Endothelial cell of umbilical vein (primary cell): ENCODE measurements around the gene CHCHD3. TPM values are rescaled to one million over a fixed set of nuclear protein-coding genes. Genes with fewer than 3 reads are reported as not detected.

Experiments
- BruUV-seq: library from RNA; stranded (reverse); fragments of 400-500 nt; replicated peaks from 2 replicates; lab custom pipeline; 2021; lab: Mats Ljungman, UMichigan
- CTCF ChIA-PET: fragments of 300-600, 350-600 bp; sonication (Branson Sonifier 250); formaldehyde crosslinking; loops from one replicate; lab custom pipeline; 2021; ENCODE audit warnings: antibody characterized with exemption, inconsistent platforms; lab: Charles Lee
- POLR2A ChIA-PET: fragments of 300-600, 350-600 bp; sonication (Branson Sonifier 250); formaldehyde crosslinking; loops from one replicate; lab custom pipeline; 2021; ENCODE audit warnings: antibody characterized with exemption, inconsistent platforms; lab: Charles Lee
- DNase-seq: peaks from one replicate; pipeline ENCODE4 v3.0.0-alpha.2; 2011; ENCODE audit warnings: low read depth, low spot score
- FAIRE-seq: peaks from 2 replicates; lab custom pipeline; 2011; peaks lifted over from hg19 to GRCh38; lab: Jason Lieb, UNC
- H2AFZ ChIP-seq: 2 replicates; pipeline ENCODE4 v1.6.0; 2012; ENCODE audit warnings: low read depth, low read length, control low read depth, inconsistent platforms
- H3K27ac ChIP-seq: 2 replicates; pipeline ENCODE4 v1.5.1; 2011; ENCODE audit warnings: low read depth, mild to moderate bottlenecking, control low read depth, low read length, moderate library complexity; ENCODE audit not compliant: insufficient read depth
- H3K27me3 ChIP-seq, 2 experiments: 2 replicates each; pipeline versions ENCODE4 v1.6.0 to v1.6.1; 2011; ENCODE audit warnings: low read length in 2 of 2, mixed read lengths in 1 of 2; ENCODE audit not compliant: control insufficient read depth in 2 of 2, insufficient read depth in 2 of 2
- H3K36me3 ChIP-seq, 2 experiments: 2 replicates in 1 of 2; 3 replicates in 1 of 2; pipeline ENCODE4 v1.5.1; 2011; ENCODE audit warnings: low read length in 2 of 2, mild to moderate bottlenecking in 1 of 2, moderate library complexity in 1 of 2; ENCODE audit not compliant: control insufficient read depth in 2 of 2, insufficient read depth in 2 of 2; ENCODE audit errors: extremely low read depth in 1 of 2
- H3K4me1 ChIP-seq: 3 replicates; pipeline ENCODE4 v1.5.1; 2011; ENCODE audit warnings: mild to moderate bottlenecking, low read length; ENCODE audit not compliant: control insufficient read depth, insufficient read depth; ENCODE audit errors: extremely low read depth
- H3K4me2 ChIP-seq: 2 replicates; pipeline ENCODE4 v1.6.1; 2011; ENCODE audit warnings: low read length, control low read depth, mixed read lengths; ENCODE audit not compliant: insufficient read depth
- H3K4me3 ChIP-seq, 3 experiments: fragments of 200-600 bp in 1 of 3; sonication (generic), shearing (Covaris generic) in 1 of 3; replicated peaks in 1 of 3; 2 replicates each; pipeline ENCODE4 v1.5.1; 2011 to 2016; ENCODE audit warnings: control low read depth in 3 of 3, low read length in 3 of 3, mild to moderate bottlenecking in 2 of 3, inconsistent platforms in 1 of 3, low read depth in 1 of 3, moderate library complexity in 1 of 3; ENCODE audit not compliant: insufficient read depth in 1 of 3
- H3K79me2 ChIP-seq: 2 replicates; pipeline ENCODE4 v1.6.0; 2012; ENCODE audit warnings: low read length, inconsistent platforms; ENCODE audit not compliant: control insufficient read depth, insufficient read depth
- H3K9ac ChIP-seq: replicated peaks from 2 replicates; pipeline ENCODE3; 2011; ENCODE audit warnings: low read length, control low read depth; ENCODE audit not compliant: insufficient read depth; ENCODE audit errors: extremely low read depth
- H3K9me1 ChIP-seq: replicated peaks from 3 replicates; pipeline ENCODE4 v1.6.0; 2011; ENCODE audit warnings: mild to moderate bottlenecking, low read length; ENCODE audit not compliant: control insufficient read depth, insufficient read depth; ENCODE audit errors: extremely low read depth
- H3K9me3 ChIP-seq: replicated peaks from 2 replicates; pipeline ENCODE4 v1.5.1; 2012; ENCODE audit warnings: low read length, inconsistent platforms; ENCODE audit not compliant: control insufficient read depth, insufficient read depth
- H4K20me1 ChIP-seq: replicated peaks from 2 replicates; pipeline ENCODE3; 2011; ENCODE audit warnings: mild to moderate bottlenecking, low read length; ENCODE audit not compliant: control insufficient read depth, insufficient read depth; ENCODE audit errors: extremely low read depth
- EZH2 ChIP-seq: IDR thresholded peaks from 2 replicates; pipeline ENCODE4 v1.6.1; 2012; ENCODE audit warnings: borderline replicate concordance, low read depth, mild to moderate bottlenecking, moderate library complexity, low read length, inconsistent platforms; ENCODE audit not compliant: severe bottlenecking
- FOS ChIP-seq: IDR thresholded peaks from 2 replicates; pipeline ENCODE4 v1.6.1; 2011; ENCODE audit warnings: mild to moderate bottlenecking, low read length, moderate library complexity, borderline replicate concordance; ENCODE audit not compliant: insufficient read depth
- GATA2 ChIP-seq: IDR thresholded peaks from 2 replicates; pipeline ENCODE4 v1.7.0; 2011; ENCODE audit warnings: low read depth, mild to moderate bottlenecking, moderate library complexity, mixed read lengths, low read length; ENCODE audit not compliant: insufficient read length, insufficient read depth
- JUN ChIP-seq: IDR thresholded peaks from 2 replicates; pipeline ENCODE4 v1.6.1; 2011; ENCODE audit warnings: borderline replicate concordance, low read depth; ENCODE audit not compliant: insufficient read length, insufficient read depth
- MAX ChIP-seq: IDR thresholded peaks from 2 replicates; pipeline ENCODE4 v1.6.1; 2011; ENCODE audit not compliant: insufficient read depth, insufficient read length
- MYC ChIP-seq: IDR thresholded peaks from one replicate; pipeline ENCODE4 v1.6.1; 2011; ENCODE audit warnings: mild to moderate bottlenecking, low read depth, low read length
- POLR2A ChIP-seq: IDR thresholded peaks from 2 replicates; pipeline ENCODE4 v1.6.1; 2012; ENCODE audit warnings: low read depth, mild to moderate bottlenecking, control low read depth, low read length
- POLR2AphosphoS5 ChIP-seq: IDR thresholded peaks from 2 replicates; pipeline ENCODE4 v1.6.1; 2012; ENCODE audit warnings: low read depth, mild to moderate bottlenecking, control low read depth, low read length, moderate library complexity; ENCODE audit not compliant: insufficient read depth
- dilution Hi-C: fragments of 300-500 bp; cut with MboI; formaldehyde crosslinking; loops from one replicate; pipeline ENCODE4 v1.15.0; 2019; ENCODE audit warnings: low sequenced_read_pairs; ENCODE audit not compliant: extremely low pct_ligation_motif_present
- intact Hi-C: fragments of 100-400 bp; cut with micrococcal nuclease; formaldehyde crosslinking; loops from one replicate; pipeline ENCODE4 v1.10.0; 2022
- polyA plus RNA-seq, 4 experiments: library from polyadenylated mRNA; depleted of rRNA in 3 of 4; stranded (reverse) in 3 of 4; unstranded in 1 of 4; fragments of >200 nt; gene quantifications; 2 replicates each; pipeline versions ENCODE4 v1.2.1 to v1.2.3, GENCODE V29; 2011 to 2012; ENCODE audit warnings: missing spikeins in 1 of 4
- total RNA-seq: library from RNA; stranded (reverse); gene quantifications from 2 replicates; pipeline ENCODE4 v1.2.3, GENCODE V29; 2021

The CHCHD3 gene
- total and polyA plus RNA-seq, 2 donors (not counting 3 experiments of a cell fraction or from before 2014, with no cell fraction given): 22.0 to 63.7 TPM

GRCh38 chr7:132856416-132856815, 225.5 kb downstream of the CHCHD3 start:
- no peaks in the 10 kb centered on the region for H4K20me1 ChIP-seq
- no peaks in the 10 kb centered on the region for H3K27me3 ChIP-seq
- ChIA-PET CTCF (interaction anchor here (1.1 kb wide), 1 partner anchor 10 kb away, joined by 3 read pairs; no protein-coding TSS in a partner anchor), POLR2A (no interaction called here)
- no peaks in the 10 kb centered on the region for H3K4me1 ChIP-seq
- H3K9me1 ChIP-seq: no peaks in the 10 kb centered on the region
- no peak overlapping the region for H3K27ac ChIP-seq
- no TSS peak for BruUV-seq
- H3K9me3 ChIP-seq: no peaks in the 10 kb centered on the region
- no peak overlapping the region for H3K4me3 ChIP-seq
- H3K4me2 ChIP-seq: no peak overlapping the region
- no peaks in the 10 kb centered on the region for H3K36me3 ChIP-seq
- intact Hi-C loops: no loop called here
- H2AFZ ChIP-seq: no peak overlapping the region
- FAIRE-seq: no peak
- TF ChIP-seq JUN: no peak
- no peak for TF ChIP-seq MAX
- no peak for TF ChIP-seq MYC
- TF ChIP-seq POLR2AphosphoS5: no peak
- no peak for TF ChIP-seq FOS
- no peak for TF ChIP-seq EZH2
- no peak for TF ChIP-seq POLR2A
- TF ChIP-seq GATA2: no peak
- H3K79me2 ChIP-seq: no peaks in the 10 kb centered on the region
- dilution Hi-C loops: no loop called here
- no peak overlapping the region for H3K9ac ChIP-seq
- DNase-seq: no peak

- Histone ChIP-seq H3K27me3 (no peaks in the 10 kb centered on the region), H4K20me1 (no peaks in the 10 kb centered on the region), H3K9me3 (no peaks in the 10 kb centered on the region), H3K9me1 (no peaks in the 10 kb centered on the region), H3K4me3 (no peak overlapping the region), H3K4me2 (no peak overlapping the region), H3K9ac (no peak overlapping the region), H3K4me1 (no peaks in the 10 kb centered on the region), H3K27ac (no peak overlapping the region), H3K36me3 (no peaks in the 10 kb centered on the region), H3K79me2 (no peaks in the 10 kb centered on the region), H2AFZ (no peak overlapping the region)
- intact Hi-C loops (no loop called here), dilution Hi-C loops (no loop called here)
- no TSS peak for BruUV-seq
- FAIRE-seq: no peak
- ChIA-PET POLR2A (no interaction called here), CTCF (no interaction called here)
- no peak for TF ChIP-seq POLR2AphosphoS5
- TF ChIP-seq JUN: no peak
- no peak for TF ChIP-seq GATA2
- TF ChIP-seq FOS: no peak
- no peak for TF ChIP-seq POLR2A
- no peak for DNase-seq
Measured at GRCh38 chr7:132855901-132856300, 226.0 kb downstream of the CHCHD3 start.
